ENCODE data around the gene KCNQ1.
A peak's percentile ranks its signal among the peaks of the same experiment; 100 is the strongest.

Gene KCNQ1

GRCh38 chr11:2416765-2417164, 28.0 kb upstream of the KCNQ1 start:
- DNase-seq (ENCODE audit: extremely low read depth, low read depth): no peak
- TF ChIP-seq CTCF (IDR thresholded peaks at IDR 0.05; ENCODE audit: low read depth, low read length): no peak

- no peak for TF ChIP-seq CTCF (IDR thresholded peaks at IDR 0.05; ENCODE audit: low read depth, low read length)
- DNase-seq (ENCODE audit: extremely low read depth, low read depth): no peak
Measured at GRCh38 chr11:2417856-2418692, 26.7 kb upstream of the KCNQ1 start.

GRCh38 chr11:2418693-2419360, 26.0 kb upstream of the KCNQ1 start:
- DNase-seq (ENCODE audit: extremely low read depth, low read depth): no peak
- TF ChIP-seq CTCF (IDR thresholded peaks at IDR 0.05; ENCODE audit: low read depth, low read length): no peak

GRCh38 chr11:2419638-2420501, 24.9 kb upstream of the KCNQ1 start:
- DNase-seq (ENCODE audit: extremely low read depth, low read depth): peak; percentile 53
- peak; percentile 91 for TF ChIP-seq CTCF (IDR thresholded peaks at IDR 0.05; ENCODE audit: low read depth, low read length)

- peak; percentile 16 for DNase-seq (ENCODE audit: extremely low read depth, low read depth)
- TF ChIP-seq CTCF (IDR thresholded peaks at IDR 0.05; ENCODE audit: low read depth, low read length): peak; percentile 86
Measured at GRCh38 chr11:2420502-2421225, 24.1 kb upstream of the KCNQ1 start.

- TF ChIP-seq CTCF (IDR thresholded peaks at IDR 0.05; ENCODE audit: low read depth, low read length): no peak
- DNase-seq (ENCODE audit: extremely low read depth, low read depth): no peak
Measured at GRCh38 chr11:2421226-2421994, 23.4 kb upstream of the KCNQ1 start.
